Testis (tissue), 3 donors: ENCODE measurements around the gene GRAMD1C. TPM values are rescaled to one million over a fixed set of nuclear protein-coding genes. Genes with fewer than 3 reads are reported as not detected.
A peak's percentile ranks its signal among the peaks of the same experiment; 100 is the strongest.

Experiments used
- DNase-seq: peaks from one replicate; pipeline ENCODE4 v3.0.0-alpha.2; 2019
- H3K27ac ChIP-seq, 2 donors: fragments of 200-600 bp; sonication (generic); one replicate each; pipeline ENCODE4 v1.5.1; 2019
- H3K27me3 ChIP-seq: fragments of 200-600 bp; sonication (generic); one replicate; pipeline ENCODE4 v1.5.1; 2019
- H3K36me3 ChIP-seq: fragments of 200-600 bp; sonication (generic); one replicate; pipeline ENCODE4 v1.5.1; 2017; ENCODE audit warnings: low read depth; ENCODE audit errors: missing control alignments
- H3K4me1 ChIP-seq: fragments of 200-600 bp; sonication (generic); one replicate; pipeline ENCODE4 v1.5.1; 2019
- H3K4me3 ChIP-seq, 2 donors: fragments of 200-600 bp; sonication (generic); one replicate each; pipeline ENCODE4 v1.5.1; 2017 to 2019
- H3K9me3 ChIP-seq: fragments of 200-600 bp; sonication (generic); one replicate; pipeline ENCODE4 v1.5.1; 2017
- CTCF ChIP-seq, 3 experiments: fragments of 450-650 bp in 2 of 3; fragments of 200-600 bp in 1 of 3; sonication (generic) in 1 of 3; IDR thresholded peaks; one replicate each; pipeline ENCODE4 v1.5.1; 2016 to 2019; ENCODE audit warnings: antibody characterized with exemption in 3 of 3, mild to moderate bottlenecking in 2 of 3, moderate library complexity in 1 of 3
- POLR2A ChIP-seq: fragments of 450-650 bp; IDR thresholded peaks from one replicate; pipeline ENCODE4 v1.6.1; 2017; ENCODE audit warnings: antibody characterized with exemption, mild to moderate bottlenecking, moderate library complexity
- WGBS, 2 donors: methylation state at CpG; one replicate each; pipeline ENCODE4 v1.1.5; 2018; 5-methylcytosine and 5-hydroxymethylcytosine counted together
- intact Hi-C: fragments of 100-400 bp; cut with DNase I; formaldehyde crosslinking; loops from one replicate; pipeline ENCODE4 v1.15.1; 2023; ENCODE audit warnings: low total_unique reads
- polyA plus RNA-seq: library from polyadenylated mRNA; stranded (reverse); fragments of 350-450 nt; fragmentation: Illumina TruSeq; extraction: RNeasy Lipid Tissue Mini Kit (QIAGEN cat#74804); gene quantifications from one replicate; pipeline ENCODE4 v1.2.3, GENCODE V29; 2014; ENCODE audit warnings: low read depth, low replicate concordance; ENCODE audit not compliant: insufficient read depth
- total RNA-seq, 2 donors: library from RNA; depleted of rRNA; stranded (reverse); fragments of >200 nt; gene quantifications; one replicate each; pipeline ENCODE4 v1.2.3, GENCODE V29; 2016

Gene GRAMD1C
- total and polyA plus RNA-seq, 3 donors from 2014 or later = 24.1 to 45.5 (median 24.3) TPM

GRCh38 chr3:113948015-113948917 is 109.7 kb downstream of the GRAMD1C start:
- TF ChIP-seq CTCF (IDR thresholded peaks at IDR 0.05) (no peak), POLR2A (no peak)
- 2 to 5% methylated on average over 12 to 51 of the region's 65 CpGs for WGBS, 2 donors
- peak overlapping the region; percentile 68 to 75 for H3K4me3 ChIP-seq

GRCh38 chr3:113952921-113953320 is 114.3 kb downstream of the GRAMD1C start:
- intact Hi-C loops = no loop called here
- TF ChIP-seq POLR2A (no peak), CTCF (IDR thresholded peaks at IDR 0.05) (no peak)
- Histone ChIP-seq H3K36me3 (no peaks in the 10 kb centered on the region), H3K27ac (no peak overlapping the region), H3K4me3 (no peak overlapping the region), H3K4me1 (peaks cover 5% of the 10 kb centered on the region), H3K27me3 (no peaks in the 10 kb centered on the region), H3K9me3 (no peaks in the 10 kb centered on the region)
- DNase-seq = no peak

More at GRCh38 chr3:113948015-113948917, 109.7 kb downstream of the GRAMD1C start:
- intact Hi-C loops = no loop called here
- Histone ChIP-seq H3K4me1 (peaks cover 5% of the 10 kb centered on the region), H3K36me3 (no peaks in the 10 kb centered on the region), H3K27me3 (no peaks in the 10 kb centered on the region), H3K27ac (peak overlapping the region in 1 of 2 donors; percentile 71), H3K9me3 (no peaks in the 10 kb centered on the region)
- peak; percentile 43 for DNase-seq

- H3K4me1 ChIP-seq = no peaks in the 10 kb centered on the region
- H3K9me3 ChIP-seq = no peaks in the 10 kb centered on the region
- 82 to 85% methylated on average over 5 to 7 of the region's 7 CpGs for WGBS, 2 donors
- no peak overlapping the region for H3K27ac ChIP-seq
- no peak overlapping the region for H3K4me3 ChIP-seq
- H3K36me3 ChIP-seq = no peaks in the 10 kb centered on the region
- TF ChIP-seq CTCF (IDR thresholded peaks at IDR 0.05) (no peak), POLR2A (no peak)
- intact Hi-C loops = no loop called here
- no peaks in the 10 kb centered on the region for H3K27me3 ChIP-seq
- no peak for DNase-seq
Measured at GRCh38 chr3:113953677-113954076, 115.1 kb downstream of the GRAMD1C start.

- 80 to 86% methylated on average over 8 of the region's 8 CpGs for WGBS, 2 donors
- intact Hi-C loops = no loop called here
- Histone ChIP-seq H3K36me3 (no peaks in the 10 kb centered on the region), H3K27me3 (no peaks in the 10 kb centered on the region), H3K9me3 (no peaks in the 10 kb centered on the region), H3K4me1 (no peaks in the 10 kb centered on the region), H3K27ac (no peak overlapping the region), H3K4me3 (no peak overlapping the region)
- TF ChIP-seq POLR2A (no peak), CTCF (IDR thresholded peaks at IDR 0.05) (no peak)
- no peak for DNase-seq
Measured at GRCh38 chr3:113954091-113954685, 115.6 kb downstream of the GRAMD1C start.
